Measurements from ENCODE around the gene EIF5. TPM values are rescaled to one million over a fixed set of nuclear protein-coding genes. Genes with fewer than 3 reads are reported as not detected.

The EIF5 gene
- polyA plus RNA-seq, 1 donor (not counting 4 experiments of a cell fraction or from before 2014, with no cell fraction given), result 221 TPM

DNA sequence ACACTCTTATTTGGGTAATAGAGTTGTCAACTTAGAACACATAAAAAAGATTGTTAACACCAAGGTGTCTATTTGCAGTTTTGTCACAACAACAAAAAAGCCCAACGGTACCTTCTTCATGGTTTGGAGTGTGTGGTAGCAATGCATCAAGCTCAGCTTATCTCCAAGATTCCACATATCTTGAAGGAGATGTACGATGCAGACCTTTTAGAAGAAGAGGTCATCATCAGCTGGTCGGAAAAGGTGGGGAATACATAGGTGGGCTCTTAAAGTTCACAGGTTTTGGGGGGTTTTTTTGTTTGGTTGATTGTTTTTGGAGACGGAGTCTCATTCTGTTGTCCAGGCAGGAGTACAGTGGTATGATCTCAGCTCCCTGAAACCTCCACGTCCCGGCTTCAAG, 5.5 kb downstream of the EIF5 start:
- peaks cover 8% of the 10 kb centered on the region for H3K4me1 ChIP-seq (ENCODE audit: control insufficient read depth, extremely low read depth, insufficient read depth, low read length)
- dilution Hi-C loops (cut with MboI; ENCODE audit: extremely low pct_ligation_motif_present, low sequenced_read_pairs), result no loop called here
- DNase-seq (ENCODE audit: low read depth, low spot score) (no peak), FAIRE-seq (no peak)
- H3K27ac ChIP-seq (ENCODE audit: control insufficient read depth, insufficient read depth, low read length), result no peak overlapping the region
- H3K4me2 ChIP-seq (ENCODE audit: control insufficient read depth, extremely low read depth, insufficient read depth, low read depth, low read length), result no peak overlapping the region
- peaks cover 51 to 79% of the 10 kb centered on the region in 2 experiments for H3K36me3 ChIP-seq (ENCODE audit: control insufficient read depth in 2 of 2, extremely low read depth in 1 of 2, insufficient read depth in 2 of 2, low read length in 2 of 2)
- TF ChIP-seq, protein P1, sequence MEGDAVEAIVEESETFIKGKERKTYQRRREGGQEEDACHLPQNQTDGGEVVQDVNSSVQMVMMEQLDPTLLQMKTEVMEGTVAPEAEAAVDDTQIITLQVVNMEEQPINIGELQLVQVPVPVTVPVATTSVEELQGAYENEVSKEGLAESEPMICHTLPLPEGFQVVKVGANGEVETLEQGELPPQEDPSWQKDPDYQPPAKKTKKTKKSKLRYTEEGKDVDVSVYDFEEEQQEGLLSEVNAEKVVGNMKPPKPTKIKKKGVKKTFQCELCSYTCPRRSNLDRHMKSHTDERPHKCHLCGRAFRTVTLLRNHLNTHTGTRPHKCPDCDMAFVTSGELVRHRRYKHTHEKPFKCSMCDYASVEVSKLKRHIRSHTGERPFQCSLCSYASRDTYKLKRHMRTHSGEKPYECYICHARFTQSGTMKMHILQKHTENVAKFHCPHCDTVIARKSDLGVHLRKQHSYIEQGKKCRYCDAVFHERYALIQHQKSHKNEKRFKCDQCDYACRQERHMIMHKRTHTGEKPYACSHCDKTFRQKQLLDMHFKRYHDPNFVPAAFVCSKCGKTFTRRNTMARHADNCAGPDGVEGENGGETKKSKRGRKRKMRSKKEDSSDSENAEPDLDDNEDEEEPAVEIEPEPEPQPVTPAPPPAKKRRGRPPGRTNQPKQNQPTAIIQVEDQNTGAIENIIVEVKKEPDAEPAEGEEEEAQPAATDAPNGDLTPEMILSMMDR (optimal IDR thresholded peaks at IDR 0.05 in 1 of 3, IDR thresholded peaks at IDR 0.05 in 1 of 3, conservative IDR thresholded peaks at IDR 0.05 in 1 of 3; ENCODE audit: extremely low read depth in 1 of 3, insufficient read depth in 2 of 3, low read length in 3 of 3), result no peak
- TF ChIP-seq EZH2 (IDR thresholded peaks at IDR 0.05; ENCODE audit: low read length), result no peak
- no peaks in the 10 kb centered on the region for H3K9me1 ChIP-seq (ENCODE audit: control insufficient read depth, extremely low read depth, insufficient read depth, low read length)
- H4K20me1 ChIP-seq (ENCODE audit: control insufficient read depth, extremely low read depth, insufficient read depth, low read length), result peaks cover 24% of the 10 kb centered on the region
- H3K4me3 ChIP-seq (ENCODE audit: control insufficient read depth in 2 of 3, extremely low read depth in 1 of 3, insufficient read depth in 2 of 3, low read depth in 1 of 3, low read length in 3 of 3), result no peak overlapping the region
- peaks cover 48% of the 10 kb centered on the region for H3K79me2 ChIP-seq (ENCODE audit: control insufficient read depth, insufficient read depth, low read length)
- H3K9ac ChIP-seq (ENCODE audit: control insufficient read depth, extremely low read depth, insufficient read depth, low read length), result no peak overlapping the region
- H3K9me3 ChIP-seq (ENCODE audit: control insufficient read depth, low read depth, low read length), result no peaks in the 10 kb centered on the region
- H2AFZ ChIP-seq (ENCODE audit: control insufficient read depth, low read length), result no peak overlapping the region
- H3K27me3 ChIP-seq (ENCODE audit: control insufficient read depth, extremely low read depth, insufficient read depth, low read length), result no peaks in the 10 kb centered on the region

DNA sequence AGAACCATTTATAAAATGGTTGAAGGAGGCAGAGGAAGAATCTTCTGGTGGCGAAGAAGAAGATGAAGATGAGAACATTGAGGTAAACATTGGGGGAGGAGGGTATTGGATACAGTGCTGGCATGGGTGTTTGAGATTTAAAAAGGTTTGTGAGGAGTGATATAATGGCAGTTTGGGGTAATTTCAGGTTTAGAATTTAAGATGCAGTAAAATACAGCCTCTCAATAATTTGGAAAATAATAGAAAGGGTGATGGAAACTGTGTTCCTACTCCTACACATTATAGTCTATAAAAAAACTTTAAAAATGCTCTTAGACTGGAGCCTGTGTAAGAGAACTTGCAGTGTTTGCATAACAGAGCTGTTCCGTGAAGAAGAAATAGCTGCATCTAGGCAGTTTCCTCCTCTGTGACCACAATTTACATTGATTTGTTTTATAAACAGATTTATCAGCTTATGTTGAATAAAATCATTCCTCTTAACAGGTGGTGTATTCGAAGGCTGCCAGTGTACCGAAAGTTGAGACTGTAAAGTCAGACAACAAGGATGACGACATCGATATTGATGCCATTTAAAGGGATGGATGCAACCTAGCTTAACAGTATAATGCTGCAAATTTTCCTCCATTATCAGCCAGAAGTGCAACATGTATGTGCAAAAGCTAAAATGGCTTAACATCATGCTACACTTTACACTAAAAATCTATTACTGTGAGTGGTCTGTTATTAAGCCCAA, 6.6 kb downstream of the EIF5 start:
- peaks cover 4% of the 10 kb centered on the region for H3K4me1 ChIP-seq (ENCODE audit: control insufficient read depth, extremely low read depth, insufficient read depth, low read length)
- no peak overlapping the region for H3K4me3 ChIP-seq (ENCODE audit: control insufficient read depth in 2 of 3, extremely low read depth in 1 of 3, insufficient read depth in 2 of 3, low read depth in 1 of 3, low read length in 3 of 3)
- no peak overlapping the region for H3K9ac ChIP-seq (ENCODE audit: control insufficient read depth, extremely low read depth, insufficient read depth, low read length)
- no peaks in the 10 kb centered on the region for H3K9me3 ChIP-seq (ENCODE audit: control insufficient read depth, low read depth, low read length)
- no peak for FAIRE-seq
- peaks cover 19% of the 10 kb centered on the region for H4K20me1 ChIP-seq (ENCODE audit: control insufficient read depth, extremely low read depth, insufficient read depth, low read length)
- no peaks in the 10 kb centered on the region for H3K9me1 ChIP-seq (ENCODE audit: control insufficient read depth, extremely low read depth, insufficient read depth, low read length)
- no peak overlapping the region for H2AFZ ChIP-seq (ENCODE audit: control insufficient read depth, low read length)
- DNase-seq (ENCODE audit: low read depth, low spot score), result no peak
- H3K4me2 ChIP-seq (ENCODE audit: control insufficient read depth, extremely low read depth, insufficient read depth, low read depth, low read length), result no peak overlapping the region
- H3K36me3 ChIP-seq (ENCODE audit: control insufficient read depth in 2 of 2, extremely low read depth in 1 of 2, insufficient read depth in 2 of 2, low read length in 2 of 2), result peaks cover 46 to 71% of the 10 kb centered on the region in 2 experiments
- no peak overlapping the region for H3K27ac ChIP-seq (ENCODE audit: control insufficient read depth, insufficient read depth, low read length)
- H3K79me2 ChIP-seq (ENCODE audit: control insufficient read depth, insufficient read depth, low read length), result peaks cover 37% of the 10 kb centered on the region
- dilution Hi-C loops (cut with MboI; ENCODE audit: extremely low pct_ligation_motif_present, low sequenced_read_pairs), result no loop called here
- H3K27me3 ChIP-seq (ENCODE audit: control insufficient read depth, extremely low read depth, insufficient read depth, low read length), result no peaks in the 10 kb centered on the region
- TF ChIP-seq EZH2 (IDR thresholded peaks at IDR 0.05; ENCODE audit: low read length), result no peak
- TF ChIP-seq, protein P1 (optimal IDR thresholded peaks at IDR 0.05 in 1 of 3, IDR thresholded peaks at IDR 0.05 in 1 of 3, conservative IDR thresholded peaks at IDR 0.05 in 1 of 3; ENCODE audit: extremely low read depth in 1 of 3, insufficient read depth in 2 of 3, low read length in 3 of 3), result no peak

All from keratinocyte (primary cell).